Adipocyte (in vitro differentiated cells): ENCODE data around the gene SMC1A.

Experiments used
- DNase-seq: peaks from one replicate; pipeline ENCODE4 v3.0.0-alpha.2; 2015; ENCODE audit warnings: low read depth
- H3K27me3 ChIP-seq: replicated peaks from 2 replicates; pipeline ENCODE4 v1.7.0; 2013; ENCODE audit warnings: mild to moderate bottlenecking, low read length, moderate library complexity; ENCODE audit not compliant: control insufficient read depth, insufficient read depth
- H3K36me3 ChIP-seq: 2 replicates; pipeline ENCODE4 v1.7.0; 2013; ENCODE audit warnings: low read length, mild to moderate bottlenecking, moderate library complexity; ENCODE audit not compliant: control insufficient read depth, insufficient read depth, severe bottlenecking
- H3K4me1 ChIP-seq: 2 replicates; pipeline ENCODE4 v1.7.0; 2013; ENCODE audit warnings: mild to moderate bottlenecking, low read length, moderate library complexity; ENCODE audit not compliant: control insufficient read depth, insufficient read depth
- H3K4me3 ChIP-seq: 2 replicates; pipeline ENCODE4 v1.7.0; 2013; ENCODE audit warnings: mild to moderate bottlenecking, low read length, moderate library complexity
- H3K9ac ChIP-seq: 2 replicates; pipeline ENCODE4 v1.7.0; 2013; ENCODE audit warnings: mild to moderate bottlenecking, low read length, moderate library complexity
- H3K9me3 ChIP-seq: 2 replicates; pipeline ENCODE4 v1.7.0; 2013; ENCODE audit warnings: mild to moderate bottlenecking, low read length, moderate library complexity; ENCODE audit not compliant: control insufficient read depth

SMC1A gene

GRCh38 chrX:53337101-53337500, 85.4 kb downstream of the SMC1A start:
- Histone ChIP-seq H3K9me3 (no peaks in the 10 kb centered on the region), H3K27me3 (peaks cover 49% of the 10 kb centered on the region), H3K4me3 (no peak overlapping the region), H3K9ac (no peak overlapping the region), H3K36me3 (no peaks in the 10 kb centered on the region), H3K4me1 (no peaks in the 10 kb centered on the region)
- no peak for DNase-seq

- Histone ChIP-seq H3K9me3 (no peaks in the 10 kb centered on the region), H3K36me3 (no peaks in the 10 kb centered on the region), H3K9ac (no peak overlapping the region), H3K4me3 (no peak overlapping the region), H3K27me3 (peaks cover 50% of the 10 kb centered on the region), H3K4me1 (no peaks in the 10 kb centered on the region)
- no peak for DNase-seq
Observed at GRCh38 chrX:53333853-53334252, 88.6 kb downstream of the SMC1A start.

- peaks cover 53% of the 10 kb centered on the region for H3K27me3 ChIP-seq
- no peak overlapping the region for H3K4me3 ChIP-seq
- H3K4me1 ChIP-seq, result no peaks in the 10 kb centered on the region
- H3K36me3 ChIP-seq, result no peaks in the 10 kb centered on the region
- no peak for DNase-seq
- no peaks in the 10 kb centered on the region for H3K9me3 ChIP-seq
- H3K9ac ChIP-seq, result no peak overlapping the region
Observed at GRCh38 chrX:53332204-53332603, 90.2 kb downstream of the SMC1A start.

- no peak overlapping the region for H3K9ac ChIP-seq
- H3K36me3 ChIP-seq, result no peaks in the 10 kb centered on the region
- H3K4me3 ChIP-seq, result no peak overlapping the region
- peaks cover 62% of the 10 kb centered on the region for H3K27me3 ChIP-seq
- H3K9me3 ChIP-seq, result no peaks in the 10 kb centered on the region
- no peak for DNase-seq
- no peaks in the 10 kb centered on the region for H3K4me1 ChIP-seq
Observed at GRCh38 chrX:53330331-53330730, 92.1 kb downstream of the SMC1A start.

GRCh38 chrX:53324803-53325202, 97.7 kb downstream of the SMC1A start:
- Histone ChIP-seq H3K27me3 (peaks cover 63% of the 10 kb centered on the region), H3K9me3 (peaks cover 7% of the 10 kb centered on the region), H3K36me3 (no peaks in the 10 kb centered on the region), H3K4me1 (no peaks in the 10 kb centered on the region), H3K9ac (no peak overlapping the region), H3K4me3 (no peak overlapping the region)
- DNase-seq, result no peak
